ENCODE measurements around the gene KLHL17.
"Not testable (repeated sequence)": the region's sequence is repeated elsewhere in the genome, so short reads cannot be mapped to it uniquely, and the experiment has no call there.

KLHL17 gene

DNA sequence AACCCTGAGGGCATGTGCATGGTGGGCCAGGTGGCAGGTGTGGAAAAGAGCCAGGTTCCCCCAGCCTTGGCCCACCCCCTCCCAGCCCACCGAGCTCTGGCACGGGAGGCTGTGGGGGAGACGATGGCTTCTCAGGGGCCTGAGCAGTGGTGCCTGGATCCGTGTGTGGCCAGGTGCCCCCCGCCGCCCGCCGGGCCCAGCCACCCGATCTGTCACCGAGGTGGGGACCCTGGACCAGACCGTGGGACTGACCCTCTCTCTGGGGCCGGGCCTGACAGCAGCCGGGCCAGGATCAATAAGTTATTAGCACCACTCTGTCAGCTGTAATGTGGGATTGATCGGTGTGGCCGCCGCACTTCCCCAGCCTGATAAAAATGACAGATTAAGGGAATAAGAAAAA lies 22.9 kb upstream of the KLHL17 start:
- no peak for DNase-seq

DNA sequence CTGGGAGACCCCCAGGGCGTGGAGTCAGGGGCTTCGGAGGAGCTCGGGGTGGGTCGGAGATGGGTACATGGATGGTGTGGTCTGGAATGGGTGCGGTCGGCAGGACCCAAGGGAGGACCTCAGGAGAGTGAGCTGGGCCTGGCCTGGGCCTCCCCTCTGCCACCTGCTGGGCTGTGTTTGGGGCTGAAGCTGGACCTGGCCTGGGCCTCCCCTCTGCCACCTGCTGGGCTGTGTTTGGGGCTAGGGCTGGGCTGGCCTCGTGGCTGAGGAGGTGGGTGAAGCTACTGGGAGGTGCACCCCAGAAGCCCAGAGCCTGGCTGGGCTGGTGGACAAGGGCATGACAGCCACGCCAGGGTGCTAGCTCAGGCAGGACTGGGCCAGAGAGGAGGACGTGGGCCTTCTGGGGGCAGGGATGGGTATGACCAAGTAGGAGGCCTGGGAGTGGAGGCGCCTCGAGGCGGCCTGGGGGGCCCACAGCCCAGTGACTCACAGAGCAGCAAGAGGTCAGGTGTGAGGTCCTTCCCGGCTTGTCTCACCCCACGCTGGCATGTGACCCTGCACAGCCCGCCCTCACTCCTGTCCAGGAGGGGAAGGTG lies 22.2 kb upstream of the KLHL17 start:
- no peak for DNase-seq

DNA sequence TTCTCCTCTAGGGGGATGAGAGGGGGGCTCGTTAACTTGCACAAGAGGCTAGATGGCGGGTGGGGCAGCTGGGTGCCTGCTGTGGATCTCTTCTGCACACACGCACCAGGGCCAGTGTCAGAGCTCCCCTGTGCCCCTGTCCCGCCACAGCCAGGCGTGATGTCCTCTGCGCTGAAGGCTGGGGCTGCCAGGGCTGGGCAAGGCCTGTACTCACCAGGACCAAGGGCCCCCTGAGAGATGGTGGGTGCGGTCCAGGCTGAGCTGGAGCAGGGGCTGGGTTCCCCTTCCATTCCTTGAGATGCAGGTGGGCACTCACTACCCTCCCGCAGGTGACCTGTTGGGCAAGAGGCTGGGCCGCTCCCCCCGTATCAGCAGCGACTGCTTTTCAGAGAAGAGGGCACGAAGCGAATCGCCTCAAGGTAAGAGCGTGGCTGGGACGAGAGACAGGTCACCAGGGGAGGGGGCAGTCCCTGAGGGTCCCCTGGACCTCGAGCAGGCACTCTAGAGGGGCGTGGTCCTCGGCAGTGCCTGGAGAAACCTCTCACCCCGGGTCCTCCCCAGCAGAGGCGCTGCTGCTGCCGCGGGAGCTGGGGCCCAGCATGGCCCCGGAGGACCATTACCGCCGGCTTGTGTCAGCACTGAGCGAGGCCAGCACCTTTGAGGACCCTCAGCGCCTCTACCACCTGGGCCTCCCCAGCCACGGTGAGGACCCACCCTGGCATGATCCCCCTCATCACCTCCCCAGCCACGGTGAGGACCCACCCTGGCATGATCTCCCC lies 21.5 kb upstream of the KLHL17 start:
- no peak for DNase-seq

DNA sequence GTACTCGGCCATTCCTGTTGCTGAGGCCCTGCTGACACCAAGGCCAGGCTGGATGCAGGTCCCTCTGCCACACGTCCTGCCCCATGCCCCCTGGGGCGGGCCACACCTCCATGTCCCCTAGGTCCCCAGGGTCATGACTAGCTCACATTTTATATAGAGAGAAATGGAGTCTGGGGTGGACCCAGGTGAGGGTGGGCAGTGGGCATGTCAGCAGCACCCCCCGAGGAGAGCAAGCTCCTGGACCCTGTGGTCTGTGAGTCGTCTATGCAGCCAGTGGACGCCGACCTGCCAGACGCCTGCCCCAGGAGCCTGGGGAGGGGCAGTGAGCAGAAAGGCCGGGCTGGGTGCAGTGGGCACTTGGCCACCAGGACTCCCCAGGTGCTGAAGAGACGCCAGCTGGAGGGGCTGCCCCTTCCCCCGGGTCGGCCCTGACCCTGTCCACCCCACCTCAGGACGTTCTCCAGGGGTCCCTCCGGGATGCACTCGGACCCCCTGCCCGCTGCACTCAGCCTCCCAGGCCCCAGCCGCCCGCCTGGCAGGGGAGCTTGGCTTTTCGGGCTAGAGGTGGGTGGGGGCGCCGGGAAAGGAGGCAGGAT lies 20.8 kb upstream of the KLHL17 start:
- no peak for DNase-seq

DNA sequence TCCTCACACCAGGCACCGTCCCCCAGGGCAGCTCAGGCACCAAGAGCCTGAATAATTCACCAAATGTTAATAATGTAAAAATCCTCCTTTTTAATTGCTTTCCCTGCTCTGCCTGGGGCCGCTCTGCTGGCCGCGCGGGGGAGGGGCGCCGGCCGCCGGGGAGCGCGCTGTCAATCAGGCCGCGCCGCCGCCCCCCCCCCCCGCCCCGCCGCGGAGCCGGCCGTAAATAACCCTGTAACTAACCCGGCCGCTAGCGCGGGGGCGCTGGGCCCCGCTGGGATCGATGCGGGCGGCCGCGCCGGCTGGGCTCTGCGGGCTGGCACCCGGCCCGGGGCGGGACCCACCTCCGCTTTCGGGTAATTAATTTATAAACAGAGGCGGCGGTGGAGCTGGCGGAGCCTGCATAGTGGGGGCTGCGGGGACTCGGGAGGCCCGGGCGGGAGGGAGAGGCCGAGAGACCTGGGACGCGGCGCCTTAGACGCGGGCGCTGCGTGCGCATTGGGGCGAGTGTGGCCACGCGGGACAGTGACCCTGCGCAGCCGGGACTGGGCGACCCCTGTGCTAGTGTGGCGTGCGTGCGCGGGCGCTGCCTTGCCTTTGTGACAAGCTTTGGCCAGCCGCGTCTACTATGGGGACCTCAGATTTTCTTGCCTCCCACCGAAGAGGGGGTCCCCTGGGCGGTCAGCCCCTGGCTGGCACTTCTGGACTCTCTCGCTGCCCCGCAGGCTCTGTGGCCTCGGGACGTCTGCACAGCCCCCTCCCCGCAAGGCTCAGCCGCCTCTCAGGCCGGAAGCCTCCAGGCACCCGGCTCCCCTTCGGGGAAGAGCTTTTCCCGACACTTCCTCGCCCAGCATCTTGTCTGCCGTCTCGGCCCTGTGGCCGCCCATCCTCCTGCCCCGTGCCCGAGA lies 20.0 kb upstream of the KLHL17 start:
- DNase-seq = peak; percentile 50

DNA sequence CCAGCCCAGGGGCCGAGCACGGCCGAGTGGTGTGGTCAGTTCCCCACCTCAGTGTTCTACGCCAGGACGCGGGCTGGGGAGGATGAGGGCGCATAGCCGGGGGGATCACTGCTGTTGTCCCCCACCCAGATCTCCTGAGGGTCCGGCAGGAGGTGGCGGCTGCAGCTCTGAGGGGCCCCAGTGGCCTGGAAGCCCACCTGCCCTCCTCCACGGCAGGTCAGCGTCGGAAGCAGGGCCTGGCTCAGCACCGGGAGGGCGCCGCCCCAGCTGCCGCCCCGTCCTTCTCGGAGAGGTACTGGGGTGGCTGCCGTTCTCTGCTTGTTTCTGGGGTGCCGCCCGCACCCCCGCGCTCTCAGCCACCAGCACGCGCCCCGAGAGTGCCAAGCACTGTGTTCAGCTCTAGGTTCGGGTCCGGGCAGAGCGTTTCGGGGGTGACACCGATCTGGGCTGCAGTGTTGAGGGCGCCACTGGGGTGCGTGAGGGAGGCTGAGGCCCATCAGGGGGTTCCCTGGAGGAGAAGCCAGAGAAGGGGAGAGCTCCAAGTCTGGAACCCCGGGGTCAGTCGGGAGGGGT lies 19.3 kb upstream of the KLHL17 start:
- no peak for DNase-seq

DNA sequence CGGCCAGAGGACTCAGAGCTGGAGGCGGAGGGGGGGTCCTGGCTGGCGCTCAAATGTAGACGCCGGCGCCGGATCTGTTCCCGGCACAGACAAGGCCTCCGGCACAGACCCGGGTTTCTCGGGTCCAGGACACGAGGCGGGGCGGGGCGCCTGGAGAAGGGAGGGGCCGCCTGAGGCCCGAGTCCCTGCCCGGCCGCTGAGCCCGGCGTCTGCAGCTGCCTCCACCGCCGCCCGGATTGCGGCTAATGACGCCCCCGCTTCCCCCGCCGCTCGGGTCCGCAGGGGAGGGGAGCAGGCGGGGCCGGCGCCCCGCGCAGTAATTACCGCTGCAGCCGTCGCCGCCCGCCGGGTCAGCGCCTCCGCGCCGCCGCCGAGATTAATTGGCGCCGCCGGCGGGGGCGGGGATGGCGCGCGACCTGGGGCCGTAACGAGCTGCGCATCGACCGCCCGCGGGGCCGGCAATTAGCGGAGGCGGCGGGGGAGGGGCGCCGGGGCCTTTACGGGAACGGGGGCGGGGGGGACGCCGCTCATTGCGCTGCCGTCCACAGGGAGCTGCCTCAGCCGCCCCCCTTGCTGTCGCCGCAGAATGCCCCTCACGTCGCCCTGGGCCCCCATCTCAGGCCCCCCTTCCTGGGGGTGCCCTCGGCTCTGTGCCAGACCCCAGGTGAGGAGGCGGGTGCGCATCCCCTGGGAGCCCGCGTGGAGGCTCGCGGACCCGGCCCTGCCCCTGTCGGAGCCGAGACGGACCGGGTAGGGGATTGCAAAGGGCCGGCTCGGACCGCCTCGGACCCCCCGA lies 18.6 kb upstream of the KLHL17 start:
- peak; percentile 43 for DNase-seq

DNA sequence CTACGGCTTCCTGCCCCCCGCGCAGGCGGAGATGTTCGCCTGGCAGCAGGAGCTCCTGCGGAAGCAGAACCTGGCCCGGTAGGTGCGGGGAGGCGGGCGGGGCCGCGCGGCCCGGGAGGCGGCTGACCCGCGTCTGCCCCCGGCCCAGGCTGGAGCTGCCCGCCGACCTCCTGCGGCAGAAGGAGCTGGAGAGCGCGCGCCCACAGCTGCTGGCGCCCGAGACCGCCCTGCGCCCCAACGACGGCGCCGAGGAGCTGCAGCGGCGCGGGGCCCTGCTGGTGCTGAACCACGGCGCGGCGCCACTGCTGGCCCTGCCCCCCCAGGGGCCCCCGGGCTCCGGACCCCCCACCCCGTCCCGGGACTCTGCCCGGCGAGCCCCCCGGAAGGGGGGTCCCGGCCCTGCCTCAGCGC lies 18.0 kb upstream of the KLHL17 start:
- no peak for DNase-seq

DNA sequence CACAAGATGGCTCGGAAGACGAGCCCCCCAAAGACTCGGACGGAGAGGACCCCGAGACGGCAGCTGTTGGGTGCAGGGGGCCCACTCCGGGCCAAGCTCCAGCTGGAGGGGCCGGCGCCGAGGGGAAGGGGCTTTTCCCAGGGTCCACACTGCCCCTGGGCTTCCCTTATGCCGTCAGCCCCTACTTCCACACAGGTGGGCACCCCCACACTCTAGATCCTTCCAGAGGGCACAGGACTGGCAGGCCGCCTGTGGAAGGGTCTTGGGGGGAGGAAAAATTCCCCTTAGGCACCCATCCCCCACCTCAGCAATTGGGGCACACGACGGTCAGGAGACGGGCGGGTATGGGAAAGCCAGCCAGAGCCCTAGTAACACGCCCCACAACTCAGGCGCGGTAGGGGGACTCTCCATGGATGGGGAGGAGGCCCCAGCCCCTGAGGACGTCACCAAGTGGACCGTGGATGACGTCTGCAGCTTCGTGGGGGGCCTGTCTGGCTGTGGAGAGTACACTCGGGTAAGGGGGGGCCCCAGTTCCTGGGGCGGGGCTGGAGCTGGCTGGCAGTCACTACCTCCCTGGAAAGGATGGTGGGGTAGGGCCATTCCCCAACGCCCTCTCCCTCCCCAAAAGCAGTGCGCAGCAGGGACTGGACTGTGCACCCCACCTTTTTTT lies 17.4 kb upstream of the KLHL17 start:
- DNase-seq = no peak

DNA sequence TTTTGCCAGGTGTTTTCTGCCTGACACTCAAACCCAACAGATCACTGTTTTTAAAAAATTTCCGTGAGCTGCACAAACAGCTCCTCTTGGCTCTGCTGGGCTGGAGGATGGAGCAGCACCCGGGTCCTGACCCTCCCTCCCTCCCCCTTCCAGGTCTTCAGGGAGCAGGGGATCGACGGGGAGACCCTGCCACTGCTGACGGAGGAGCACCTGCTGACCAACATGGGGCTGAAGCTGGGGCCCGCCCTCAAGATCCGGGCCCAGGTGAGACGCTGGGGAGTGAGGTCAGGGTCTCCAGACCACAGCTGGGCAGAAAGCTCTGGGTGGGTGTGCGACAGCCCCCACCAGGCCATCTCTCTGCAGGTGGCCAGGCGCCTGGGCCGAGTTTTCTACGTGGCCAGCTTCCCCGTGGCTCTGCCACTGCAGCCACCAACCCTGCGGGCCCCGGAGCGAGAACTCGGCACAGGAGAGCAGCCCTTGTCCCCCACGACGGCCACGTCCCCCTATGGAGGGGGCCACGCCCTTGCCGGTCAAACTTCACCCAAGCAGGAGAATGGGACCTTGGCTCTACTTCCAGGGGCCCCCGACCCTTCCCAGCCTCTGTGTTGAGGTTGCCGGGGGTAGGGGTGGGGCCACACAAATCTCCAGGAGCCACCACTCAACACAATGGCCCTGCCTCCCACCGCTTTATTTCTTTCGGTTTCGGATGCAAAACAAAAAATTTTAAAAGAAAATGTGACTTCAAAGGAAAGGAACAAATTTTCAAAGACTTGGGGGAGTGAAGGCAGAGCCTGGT lies 16.6 kb upstream of the KLHL17 start:
- no peak for DNase-seq

DNA sequence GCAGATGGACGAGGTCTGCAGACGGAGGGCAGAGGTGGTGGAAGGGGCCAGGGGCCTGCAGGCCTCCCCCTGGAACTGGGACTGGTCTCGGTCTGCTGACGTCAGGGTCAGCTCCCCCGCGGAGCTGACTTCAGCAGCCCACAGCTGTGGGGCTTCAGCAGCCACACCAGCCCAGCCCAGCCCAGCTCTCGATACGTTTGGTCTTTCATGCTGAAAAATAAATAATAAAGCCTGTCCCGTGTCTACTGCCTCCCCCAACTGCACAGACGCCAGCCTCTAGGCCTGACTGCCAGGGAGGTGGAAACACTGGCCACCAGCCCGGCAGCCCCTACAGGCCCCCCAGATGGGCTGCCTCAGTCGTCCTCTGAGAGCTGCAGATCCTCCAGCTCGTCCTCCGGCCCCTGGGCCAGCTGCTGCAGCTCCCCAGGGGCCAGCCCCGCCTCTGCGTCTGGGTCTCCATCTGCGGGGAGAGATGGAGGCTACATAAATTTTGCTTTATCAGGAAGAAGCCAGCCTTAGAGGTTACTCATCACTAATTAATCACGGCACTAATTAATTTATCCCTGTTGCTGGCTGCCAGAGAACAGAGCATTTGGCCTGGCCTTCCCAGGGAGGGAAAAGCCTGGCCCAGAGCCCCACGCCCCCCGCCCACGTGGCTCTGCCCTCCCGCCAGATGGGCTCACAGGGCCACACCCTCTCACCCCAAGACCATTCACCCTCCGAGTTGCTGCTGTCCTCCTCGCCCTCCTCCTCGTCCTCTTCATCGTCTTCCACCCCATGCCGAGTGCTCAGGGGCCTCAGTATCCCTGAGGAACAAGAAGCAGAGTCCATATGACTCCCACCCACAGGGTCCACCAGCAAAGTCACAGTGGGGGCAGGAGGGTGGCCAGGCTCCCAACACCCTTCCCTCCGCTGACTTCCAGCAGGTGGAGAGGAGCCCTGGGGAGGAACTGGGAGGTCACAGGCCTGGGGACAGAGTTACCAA lies 15.8 kb upstream of the KLHL17 start:
- no peak for DNase-seq

DNA sequence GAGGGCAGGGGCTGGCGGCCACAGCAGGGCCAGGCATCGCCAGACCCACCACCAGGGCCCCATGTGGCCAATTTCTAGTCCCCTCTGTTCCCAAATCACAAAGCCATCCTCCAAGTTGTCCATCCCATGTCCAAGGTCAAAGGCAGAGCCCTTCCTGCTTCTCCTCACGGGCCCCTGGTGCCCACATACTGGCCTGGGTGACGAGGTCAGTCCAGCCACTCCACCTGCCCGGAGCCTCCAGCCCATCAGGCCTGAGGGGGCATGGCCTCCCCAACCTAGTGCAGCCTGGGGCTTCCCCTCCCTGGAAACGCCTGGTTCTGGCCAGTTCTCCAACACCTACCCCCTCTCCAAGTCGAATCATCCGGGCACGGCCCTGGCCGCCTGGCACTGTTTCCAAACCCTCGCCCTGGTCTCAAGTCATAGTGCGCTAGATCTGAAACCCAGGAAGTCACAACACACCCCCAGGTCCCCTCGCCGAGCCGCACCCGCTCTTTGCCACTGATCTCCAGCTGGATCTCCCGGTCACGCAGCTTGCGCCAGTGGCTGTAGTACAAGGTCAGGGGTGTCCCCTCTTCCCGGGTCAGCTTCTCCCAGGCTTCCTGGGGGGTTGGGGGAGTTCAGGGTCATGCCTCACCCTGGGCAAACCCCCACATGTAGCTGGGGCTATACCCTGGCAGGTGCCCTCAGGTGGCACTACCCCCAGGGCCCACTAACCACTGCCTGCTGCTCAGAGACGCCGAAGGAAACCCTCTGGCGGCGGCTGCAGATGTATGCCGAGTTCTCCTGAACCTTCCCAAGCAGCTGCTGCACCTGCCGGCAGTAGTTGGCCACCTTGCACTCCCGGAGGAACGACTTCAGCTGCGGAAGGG lies 14.5 kb upstream of the KLHL17 start:
- DNase-seq = no peak

DNA sequence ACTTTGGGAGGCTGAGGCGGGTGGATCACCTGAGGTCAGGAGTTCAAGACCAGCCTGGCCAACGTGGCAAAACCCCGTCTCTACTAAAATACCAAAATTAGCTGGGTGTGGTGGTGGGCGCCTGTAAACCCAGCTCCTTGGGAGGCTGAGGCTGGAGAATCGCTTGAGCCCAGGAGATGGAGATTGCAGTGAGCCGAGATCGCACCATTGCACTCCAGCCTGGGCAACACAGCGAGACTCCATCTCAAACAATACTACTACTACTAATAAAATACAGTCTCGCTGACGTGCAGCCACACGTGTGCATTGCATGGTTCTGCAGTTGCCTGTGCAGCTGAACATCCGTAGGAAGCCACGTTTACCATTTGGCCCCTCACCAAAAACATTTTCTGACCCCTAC lies 13.6 kb upstream of the KLHL17 start:
- DNase-seq = not testable (repeated sequence)

DNA sequence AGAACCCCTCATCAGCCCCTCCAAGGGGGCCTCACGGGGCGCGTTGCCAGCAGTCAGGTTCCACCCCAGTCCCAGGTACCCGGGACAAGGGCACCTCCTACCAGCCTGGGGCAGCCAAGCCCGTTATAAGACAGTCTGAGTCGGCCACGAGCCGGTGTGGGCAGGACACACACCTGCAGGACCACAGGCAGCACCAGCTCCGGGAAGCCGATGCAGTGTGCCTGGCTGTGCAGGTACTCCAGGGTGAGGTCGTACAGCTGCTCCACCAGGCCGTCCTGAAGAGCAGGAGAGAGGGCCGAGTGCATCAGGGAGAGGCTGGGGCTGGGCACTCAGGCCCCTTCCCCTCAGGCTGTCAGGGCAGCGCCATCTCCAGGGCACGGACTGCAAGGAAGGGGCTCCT lies 12.4 kb upstream of the KLHL17 start:
- DNase-seq = no peak

DNA sequence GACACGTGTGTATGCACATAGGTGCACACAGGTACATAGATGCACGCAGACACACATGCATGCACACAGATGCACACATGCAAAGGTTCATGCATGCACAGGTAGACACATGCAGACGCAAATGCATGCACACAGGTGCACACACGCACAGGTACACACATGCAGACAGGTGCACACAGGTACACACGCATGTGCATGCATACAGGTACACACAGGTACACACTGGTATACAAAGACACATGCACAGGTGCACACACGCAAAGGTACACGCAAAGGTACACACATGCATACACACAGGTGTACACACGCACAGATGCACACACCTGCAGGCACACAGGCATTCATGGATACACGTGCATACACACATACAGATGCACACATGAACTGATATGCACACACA lies 10.1 kb upstream of the KLHL17 start:
- no peak for DNase-seq

DNA sequence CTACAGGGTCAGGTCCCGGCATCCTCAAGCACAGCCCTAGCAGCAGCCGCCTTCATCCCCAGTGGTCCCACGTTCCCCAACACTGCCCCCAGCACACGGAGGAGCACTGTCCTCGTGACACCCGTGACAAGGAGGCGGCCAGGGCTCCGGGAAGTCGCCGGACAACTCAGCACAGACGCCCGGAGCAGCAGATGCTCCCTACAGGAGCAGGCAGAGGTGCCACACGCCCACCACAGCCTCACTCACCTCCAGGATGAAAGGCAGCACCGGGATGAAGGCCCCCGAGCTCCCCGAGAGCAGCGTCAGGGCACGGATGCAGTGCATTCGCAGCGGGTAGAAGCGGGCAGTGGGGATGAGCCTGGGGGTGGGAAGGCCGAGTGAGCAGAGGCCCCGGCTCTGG lies 9.5 kb upstream of the KLHL17 start:
- no peak for DNase-seq

DNA sequence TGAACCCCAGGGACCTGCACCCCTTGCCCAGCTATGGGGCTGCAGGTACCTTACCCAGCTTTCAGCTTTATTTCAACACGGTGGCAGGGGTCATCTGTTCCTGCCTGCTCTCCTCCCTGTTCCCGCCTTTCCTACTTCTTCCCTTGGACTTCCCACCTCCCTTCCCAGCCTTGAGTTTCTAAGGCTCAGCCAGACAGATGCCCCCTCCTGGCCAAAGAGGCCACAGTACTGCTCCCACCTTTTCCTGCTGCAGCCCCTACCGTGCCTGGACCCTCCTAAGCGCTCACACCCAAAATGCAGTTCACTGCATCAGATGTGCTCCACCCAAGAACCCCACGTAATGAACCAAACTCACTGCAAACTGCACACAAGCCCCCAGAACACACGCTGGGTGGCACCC lies 9.0 kb upstream of the KLHL17 start:
- DNase-seq = no peak

DNA sequence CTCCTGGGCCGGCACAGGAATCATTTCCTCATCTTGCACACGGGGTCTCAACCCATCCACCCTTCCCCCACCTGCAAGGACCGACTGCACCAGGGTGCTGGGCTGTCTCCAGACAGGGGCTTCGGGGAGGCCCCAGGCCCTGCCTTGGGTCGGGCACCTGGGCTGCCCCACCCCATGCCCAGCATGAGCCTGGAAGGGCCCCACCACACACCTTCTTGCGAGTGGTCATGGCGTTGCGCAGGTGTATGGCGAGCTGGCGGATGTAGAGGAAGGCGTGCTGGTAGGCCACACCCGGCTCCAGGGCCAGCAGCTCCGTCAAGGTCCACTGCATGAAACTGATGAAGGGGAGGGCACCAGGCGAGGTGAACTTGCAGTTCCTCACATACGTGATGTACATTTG lies 8.2 kb upstream of the KLHL17 start:
- DNase-seq = no peak

Data from activated T-cell treated with anti-CD3 and anti-CD28 coated beads, Interleukin-2, amount 50 U/mL, for 1 hour (primary cell).